ENCODE measurements around the gene ATP9A.
A peak's percentile ranks its signal among the peaks of the same experiment; 100 is the strongest.
"Not testable (repeated sequence)": the region's sequence is repeated elsewhere in the genome, so short reads cannot be mapped to it uniquely, and the experiment has no call there.

Gene ATP9A

DNA sequence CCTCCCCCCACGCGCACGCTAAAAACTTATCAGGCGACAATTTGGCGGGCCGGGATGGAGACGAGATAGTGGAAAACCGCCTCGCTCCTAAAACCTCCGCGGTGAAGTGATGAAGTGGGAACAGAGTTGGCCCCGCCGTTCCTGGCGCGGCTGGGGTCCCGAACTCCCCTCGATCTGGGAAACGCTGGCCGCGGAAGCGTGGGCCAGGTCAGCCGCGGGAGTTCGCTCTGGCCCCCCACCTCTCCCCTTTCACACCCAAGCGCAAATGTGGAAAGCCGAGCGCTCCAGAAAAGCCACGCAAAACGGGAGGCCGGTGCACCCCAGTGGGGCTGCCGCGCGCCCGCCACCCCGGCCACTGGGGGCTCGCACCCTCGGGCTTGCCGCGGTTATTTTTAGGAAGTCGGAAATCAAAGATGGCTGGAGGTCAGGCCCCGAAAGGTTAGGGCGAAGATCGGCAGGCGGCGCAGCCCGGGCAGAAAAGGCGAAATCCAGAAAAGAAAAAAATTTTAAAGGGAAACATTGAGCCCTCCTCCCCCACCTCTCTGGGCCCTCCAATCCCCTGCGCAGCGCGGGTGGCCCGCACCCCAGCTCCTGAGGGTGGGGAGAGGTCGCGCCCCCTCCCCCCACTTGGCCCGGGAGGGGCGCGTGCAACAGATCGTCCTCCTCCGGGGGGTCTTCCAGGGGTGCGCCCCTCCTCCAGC lies 33.1 kb upstream of the ATP9A start:
- Mint-ChIP-seq H3K27me3 (peaks cover 78% of the 10 kb centered on the region), H3K4me1 (peaks cover 15% of the 10 kb centered on the region), H3K4me3 (peak overlapping the region; percentile 82), H3K27ac (no peak overlapping the region), H3K9me3 (no peaks in the 10 kb centered on the region)
- peak; percentile 4 to 11 for DNase-seq
- peak; percentile 43 for ATAC-seq

DNA sequence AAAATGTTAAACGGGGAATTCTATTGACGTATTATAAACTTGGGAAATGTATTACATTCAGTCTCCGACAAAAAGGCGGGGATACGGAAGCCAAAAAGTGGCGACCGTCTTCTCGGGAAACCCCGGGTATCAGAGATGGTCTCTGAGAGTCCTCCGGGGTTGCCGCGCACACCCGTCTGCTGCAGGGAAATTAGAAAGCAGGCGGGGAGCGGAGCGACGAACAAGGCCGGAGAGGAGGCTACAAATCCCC lies 32.6 kb upstream of the ATP9A start:
- DNase-seq (peak; percentile 5 to 13), ATAC-seq (no peak)
- peak overlapping the region; percentile 82 for H3K4me3 Mint-ChIP-seq
- no peaks in the 10 kb centered on the region for H3K9me3 Mint-ChIP-seq
- no peak overlapping the region for H3K27ac Mint-ChIP-seq
- H3K4me1 Mint-ChIP-seq, result peaks cover 15% of the 10 kb centered on the region
- peaks cover 78% of the 10 kb centered on the region for H3K27me3 Mint-ChIP-seq

DNA sequence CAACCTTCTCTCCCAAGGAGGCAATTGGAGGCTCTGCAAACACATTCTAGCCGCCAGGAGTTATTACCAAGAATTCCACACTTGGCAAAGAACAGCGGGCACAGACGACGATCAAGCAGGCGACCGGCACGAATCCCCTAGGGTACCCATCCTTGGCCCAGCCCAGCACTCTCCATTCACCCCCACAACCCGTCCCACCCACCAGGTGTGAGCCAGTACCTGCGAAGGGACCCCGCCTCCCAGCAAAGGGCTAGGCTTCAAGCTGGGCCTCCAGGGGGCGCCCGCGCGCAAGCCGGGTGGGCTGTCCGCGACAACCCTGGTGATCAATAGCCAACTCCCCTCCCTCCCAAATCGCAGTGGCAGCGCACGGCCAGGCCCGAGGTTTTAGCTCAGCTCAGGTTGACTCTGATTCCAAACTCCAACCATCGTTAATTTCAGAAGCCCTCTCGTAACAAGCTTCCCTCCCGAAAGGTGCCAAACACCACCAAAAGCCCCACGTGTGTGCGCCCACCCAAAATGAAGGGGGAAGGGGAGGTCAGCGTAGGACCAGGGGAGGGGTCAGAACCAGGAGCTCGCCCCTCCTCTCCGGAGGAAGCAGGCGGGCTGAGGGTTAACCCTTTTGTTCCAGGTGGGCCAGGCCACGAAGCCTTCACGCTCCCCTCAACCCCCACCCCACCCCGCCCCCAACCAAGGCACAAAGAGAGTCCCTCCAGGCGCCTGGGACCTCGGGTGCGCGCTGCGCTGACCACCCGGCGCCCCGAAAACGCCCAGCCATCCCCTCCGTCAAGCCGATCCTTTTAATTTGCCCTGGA lies 32.1 kb upstream of the ATP9A start:
- peak; percentile 72 to 80 for DNase-seq
- peak; percentile 89 for ATAC-seq
- peaks cover 15% of the 10 kb centered on the region for H3K4me1 Mint-ChIP-seq
- peaks cover 78% of the 10 kb centered on the region for H3K27me3 Mint-ChIP-seq
- no peaks in the 10 kb centered on the region for H3K9me3 Mint-ChIP-seq
- H3K27ac Mint-ChIP-seq, result no peak overlapping the region
- H3K4me3 Mint-ChIP-seq, result peak overlapping the region; percentile 82

DNA sequence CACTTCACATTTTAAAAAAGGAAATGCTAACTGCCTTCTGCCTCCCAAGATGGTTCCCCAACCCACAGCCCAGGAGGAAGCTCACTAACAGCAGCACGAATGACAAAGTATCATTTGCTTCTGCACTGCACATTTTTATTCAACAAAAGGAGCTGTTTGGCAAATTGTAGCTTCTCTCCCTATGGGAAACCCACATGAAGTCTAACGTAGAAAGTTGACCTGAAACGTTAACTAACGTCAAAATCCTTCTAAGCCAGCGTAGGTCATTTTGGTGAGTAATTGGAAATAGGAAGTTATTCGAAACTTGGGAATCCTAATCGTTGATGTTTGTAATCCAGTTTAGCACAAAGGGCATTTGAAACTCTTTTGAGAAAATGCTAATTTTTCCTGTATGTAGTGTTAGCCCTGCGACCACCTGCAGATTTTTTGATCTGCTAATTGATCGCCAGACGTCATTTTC lies 31.2 kb upstream of the ATP9A start:
- H3K9me3 Mint-ChIP-seq, result no peaks in the 10 kb centered on the region
- H3K4me1 Mint-ChIP-seq, result peaks cover 15% of the 10 kb centered on the region
- H3K4me3 Mint-ChIP-seq, result no peak overlapping the region
- peaks cover 72% of the 10 kb centered on the region for H3K27me3 Mint-ChIP-seq
- DNase-seq (no peak), ATAC-seq (no peak)
- no peak overlapping the region for H3K27ac Mint-ChIP-seq

DNA sequence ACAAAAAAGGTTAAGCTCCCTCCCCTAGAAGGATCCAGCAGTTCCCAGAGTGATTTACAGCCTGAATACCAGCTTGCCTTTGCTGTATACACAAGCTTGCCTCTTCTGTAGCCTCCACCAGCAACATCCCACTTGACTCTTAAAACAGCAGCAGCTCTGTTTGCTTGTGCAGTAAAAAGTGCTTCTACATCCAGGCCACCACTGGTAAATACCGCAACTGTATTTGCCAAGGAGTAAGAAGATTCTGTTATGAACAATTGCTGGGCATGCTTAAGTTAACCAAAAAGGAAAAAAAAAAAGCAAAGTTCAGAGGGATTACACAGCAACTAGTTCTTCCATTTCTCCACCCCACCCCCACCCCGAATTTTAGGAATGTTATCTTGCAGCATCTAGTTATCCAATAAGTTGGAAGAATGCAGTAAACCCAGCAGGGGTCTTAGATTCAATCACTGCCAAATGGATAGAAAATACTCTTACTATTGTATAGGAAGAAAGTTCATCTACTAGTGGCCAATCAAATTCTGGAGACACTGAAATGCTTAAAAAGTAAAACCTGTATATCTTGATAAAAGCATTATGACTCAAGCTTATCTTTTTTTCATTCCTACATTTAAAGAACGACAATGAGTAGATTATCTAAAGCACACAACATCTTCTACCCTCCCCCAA lies 29.3 kb upstream of the ATP9A start:
- ATAC-seq (no peak), DNase-seq (no peak)
- Mint-ChIP-seq H3K27ac (no peak overlapping the region), H3K27me3 (peaks cover 62% of the 10 kb centered on the region), H3K9me3 (no peaks in the 10 kb centered on the region), H3K4me3 (no peak overlapping the region), H3K4me1 (peaks cover 15% of the 10 kb centered on the region)

DNA sequence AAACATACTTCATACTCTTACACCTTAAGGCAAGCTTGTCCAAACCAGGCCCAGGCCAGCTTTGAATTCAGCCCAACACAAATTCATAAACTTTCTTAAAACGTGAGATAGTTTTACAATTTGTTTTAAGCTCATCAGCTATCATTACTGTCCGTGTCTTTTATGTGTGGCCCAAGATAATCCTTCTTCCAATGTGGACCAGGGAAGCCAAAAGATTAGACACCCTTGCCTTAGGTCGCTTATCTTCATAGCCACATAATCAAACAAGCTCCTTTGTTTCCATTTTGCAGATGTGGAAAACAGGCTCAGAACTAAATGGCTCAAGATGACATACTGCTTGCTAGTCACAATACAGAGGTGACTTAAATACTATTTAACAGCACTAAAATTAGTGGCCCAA lies 28.1 kb upstream of the ATP9A start:
- no peaks in the 10 kb centered on the region for H3K9me3 Mint-ChIP-seq
- peaks cover 50% of the 10 kb centered on the region for H3K27me3 Mint-ChIP-seq
- DNase-seq (no peak), ATAC-seq (no peak)
- H3K4me3 Mint-ChIP-seq, result no peak overlapping the region
- H3K4me1 Mint-ChIP-seq, result peaks cover 15% of the 10 kb centered on the region
- no peak overlapping the region for H3K27ac Mint-ChIP-seq

DNA sequence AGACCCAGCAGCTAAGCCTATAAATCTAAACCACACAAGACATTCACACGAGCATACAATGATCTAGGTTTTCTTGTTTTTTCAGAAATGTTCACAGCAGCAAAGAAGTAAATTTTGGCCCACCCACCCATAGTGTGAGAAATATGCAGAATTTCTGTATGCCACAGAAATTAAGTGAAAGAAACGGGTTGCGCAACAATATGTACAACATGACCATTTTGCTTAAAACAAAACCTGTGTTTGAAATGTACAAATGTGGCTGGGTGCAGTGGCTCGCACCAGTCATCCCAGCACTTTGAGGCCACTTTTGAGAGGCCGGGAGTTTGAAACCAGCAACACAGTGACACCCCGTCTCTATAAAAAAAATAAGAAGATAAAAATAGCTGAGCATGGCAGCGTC lies 24.8 kb upstream of the ATP9A start:
- ATAC-seq (no peak), DNase-seq (no peak)
- Mint-ChIP-seq H3K4me3 (no peak overlapping the region), H3K9me3 (no peaks in the 10 kb centered on the region), H3K27me3 (peaks cover 16% of the 10 kb centered on the region), H3K27ac (no peak overlapping the region), H3K4me1 (no peaks in the 10 kb centered on the region)

DNA sequence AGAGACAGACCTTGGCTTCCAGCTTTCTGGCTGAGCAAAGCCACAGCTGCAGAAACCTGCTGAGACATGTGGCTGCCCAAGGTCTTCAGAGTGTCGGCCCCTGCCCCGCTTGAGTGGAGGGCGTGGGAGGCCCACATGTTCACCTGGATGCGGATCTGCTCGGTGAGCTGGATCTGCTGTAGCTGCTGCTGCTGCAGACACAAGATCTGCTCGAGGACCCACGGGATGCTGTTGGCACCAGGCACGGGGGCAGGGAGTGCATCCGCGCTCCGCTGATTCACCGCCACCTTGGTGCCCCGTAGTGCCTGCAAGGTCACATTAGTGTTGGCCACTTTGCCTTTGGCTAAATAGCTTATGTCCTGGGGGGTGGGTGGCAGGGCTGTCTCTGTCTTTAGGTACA lies 23.4 kb upstream of the ATP9A start:
- H3K4me1 Mint-ChIP-seq, result no peaks in the 10 kb centered on the region
- ATAC-seq, result no peak
- no peak overlapping the region for H3K4me3 Mint-ChIP-seq
- H3K9me3 Mint-ChIP-seq, result no peaks in the 10 kb centered on the region
- no peak overlapping the region for H3K27ac Mint-ChIP-seq
- peaks cover 11% of the 10 kb centered on the region for H3K27me3 Mint-ChIP-seq
- DNase-seq, result no peak

DNA sequence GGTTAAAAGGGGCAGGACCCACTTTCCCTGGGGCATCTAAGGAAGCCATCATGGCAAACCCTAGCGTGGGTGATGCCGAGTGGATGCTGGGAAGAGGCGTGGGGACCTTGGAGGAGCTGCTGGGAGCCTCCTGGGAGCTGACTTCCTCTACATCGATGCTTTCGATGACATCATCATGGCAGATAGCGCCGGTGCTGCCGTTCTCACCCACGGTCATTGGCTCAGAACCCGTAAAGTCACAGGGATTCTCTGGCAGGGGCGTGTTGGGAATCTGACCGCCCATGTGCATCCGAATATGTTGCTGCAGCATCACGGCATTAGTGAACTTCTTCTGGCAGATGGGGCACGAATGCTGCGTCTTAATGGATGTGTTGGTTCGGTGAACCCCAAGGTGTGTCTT lies 22.1 kb upstream of the ATP9A start:
- ATAC-seq, result no peak
- H3K27me3 Mint-ChIP-seq, result no peaks in the 10 kb centered on the region
- no peaks in the 10 kb centered on the region for H3K4me1 Mint-ChIP-seq
- no peak for DNase-seq
- H3K9me3 Mint-ChIP-seq, result no peaks in the 10 kb centered on the region
- H3K27ac Mint-ChIP-seq, result no peak overlapping the region
- H3K4me3 Mint-ChIP-seq, result no peak overlapping the region

DNA sequence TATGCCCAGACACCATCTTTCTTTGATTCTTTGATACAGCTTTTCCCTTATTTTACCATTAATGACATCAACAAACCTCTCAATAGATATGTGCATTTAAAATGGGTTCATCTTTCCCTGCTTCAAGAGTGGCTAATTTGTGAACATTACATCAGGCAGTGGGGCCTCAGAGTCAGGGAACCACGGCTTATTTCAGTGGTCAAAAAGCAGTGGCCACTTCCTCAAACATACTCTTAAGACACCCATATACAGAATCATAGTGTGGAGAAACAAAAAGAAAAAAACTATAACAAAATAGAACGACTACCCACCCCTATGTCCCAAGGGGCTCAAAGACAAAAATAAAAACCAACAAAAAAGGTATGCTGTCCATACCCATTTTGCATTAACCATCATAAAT lies 21.2 kb upstream of the ATP9A start:
- no peak overlapping the region for H3K27ac Mint-ChIP-seq

DNA sequence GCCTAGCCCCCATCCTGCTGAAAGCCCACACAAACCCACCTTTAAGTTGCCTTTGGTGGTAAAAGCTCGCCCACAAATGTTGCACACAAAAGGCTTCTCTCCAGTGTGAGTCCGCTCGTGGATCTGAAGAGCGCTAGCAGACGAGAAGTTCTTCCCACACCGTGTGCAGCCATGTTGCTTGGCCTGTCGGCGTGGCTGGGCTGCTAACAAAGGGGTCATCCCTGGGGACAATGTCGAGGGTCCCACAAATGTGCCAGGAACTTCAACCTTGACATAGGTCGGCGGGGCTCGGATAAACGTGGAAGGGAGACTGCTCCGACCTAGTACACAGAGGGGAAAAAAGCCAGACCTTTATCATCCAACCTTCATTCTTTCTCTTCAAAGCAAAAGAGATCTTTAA lies 20.6 kb upstream of the ATP9A start:
- H3K4me3 Mint-ChIP-seq, result no peak overlapping the region
- no peaks in the 10 kb centered on the region for H3K4me1 Mint-ChIP-seq
- DNase-seq (no peak), ATAC-seq (no peak)
- H3K27me3 Mint-ChIP-seq, result no peaks in the 10 kb centered on the region
- H3K9me3 Mint-ChIP-seq, result no peaks in the 10 kb centered on the region
- no peak overlapping the region for H3K27ac Mint-ChIP-seq

More for the DNA sequence above, 21.2 kb upstream of the ATP9A start:
- Mint-ChIP-seq H3K27me3 (no peaks in the 10 kb centered on the region), H3K9me3 (no peaks in the 10 kb centered on the region), H3K4me3 (no peak overlapping the region), H3K4me1 (no peaks in the 10 kb centered on the region)
- no peak for ATAC-seq
- no peak for DNase-seq

DNA sequence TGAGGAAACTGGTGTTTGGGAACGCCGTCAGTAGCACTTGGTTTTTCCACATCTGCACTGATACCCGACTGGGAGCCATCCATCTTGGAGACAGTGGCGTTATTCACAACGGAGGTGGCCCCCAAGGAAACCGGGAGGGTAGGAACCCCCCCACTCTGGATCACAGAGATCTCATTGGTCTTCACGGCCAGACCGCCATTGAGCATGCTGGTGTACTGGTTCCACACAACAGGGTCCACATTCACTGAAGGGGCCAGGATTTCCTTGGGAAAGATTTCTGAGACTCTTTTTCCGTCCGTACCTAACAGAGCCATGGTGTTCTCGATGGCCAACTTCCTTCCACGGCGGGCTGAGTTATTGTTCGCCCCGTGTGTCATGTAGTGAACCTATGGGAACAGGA lies 16.1 kb upstream of the ATP9A start:
- H3K27ac Mint-ChIP-seq, result no peak overlapping the region
- ATAC-seq (no peak), DNase-seq (no peak)
- H3K27me3 Mint-ChIP-seq, result no peaks in the 10 kb centered on the region
- H3K4me3 Mint-ChIP-seq, result no peak overlapping the region
- no peaks in the 10 kb centered on the region for H3K4me1 Mint-ChIP-seq
- H3K9me3 Mint-ChIP-seq, result no peaks in the 10 kb centered on the region

DNA sequence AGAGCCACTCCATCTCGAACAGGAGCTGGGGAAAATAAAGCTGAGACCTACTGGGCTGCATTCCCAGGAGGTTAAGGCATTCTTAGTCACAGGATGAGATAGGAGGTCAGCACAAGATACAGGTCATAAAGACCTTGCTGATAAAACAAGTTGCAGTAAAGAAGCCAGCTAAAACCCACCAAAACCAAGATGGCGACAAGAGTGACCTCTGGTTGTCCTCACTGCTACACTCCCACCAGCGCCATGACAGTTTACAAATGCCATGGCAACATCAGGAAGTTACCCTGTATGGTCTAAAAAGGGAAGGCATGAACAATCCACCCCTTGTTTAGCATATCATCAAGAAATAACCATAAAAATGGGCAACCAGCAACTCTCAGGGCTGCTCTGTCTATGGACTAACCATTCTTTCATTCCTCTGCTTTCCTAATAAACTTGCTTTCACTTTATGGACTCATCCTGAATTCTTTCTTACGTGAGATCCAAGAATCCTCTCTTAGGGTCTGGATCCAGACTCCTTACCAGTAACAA lies 10.1 kb upstream of the ATP9A start:
- peaks cover 6 to 11% of the 10 kb centered on the region in 2 donors for H3K9me3 Mint-ChIP-seq
- DNase-seq, H3K27ac Mint-ChIP-seq, H3K4me1 Mint-ChIP-seq, H3K27me3 Mint-ChIP-seq, H3K4me3 Mint-ChIP-seq, ATAC-seq: not testable (repeated sequence)

DNA sequence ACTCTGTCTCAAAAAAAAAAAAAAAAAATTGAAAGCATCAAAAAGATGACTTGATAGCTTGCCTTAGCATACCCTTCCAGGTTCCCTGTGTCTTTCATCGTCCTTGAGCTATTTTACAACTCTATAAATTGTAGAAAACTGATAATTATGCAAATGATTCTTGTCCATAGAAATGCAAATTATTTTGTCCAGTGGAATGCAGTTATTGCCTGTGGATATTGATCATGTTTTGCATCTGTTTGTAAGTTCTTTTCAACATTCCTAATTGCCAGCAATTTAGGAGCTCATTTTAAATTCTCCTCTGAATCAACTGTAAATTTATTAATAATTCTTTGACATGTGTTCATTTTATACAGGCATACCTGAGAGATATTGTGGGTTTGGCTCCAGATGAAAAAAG lies 7.1 kb upstream of the ATP9A start:
- no peak for ATAC-seq
- no peak for DNase-seq
- Mint-ChIP-seq H3K4me1 (no peaks in the 10 kb centered on the region), H3K4me3 (no peak overlapping the region), H3K9me3 (peaks cover 6 to 11% of the 10 kb centered on the region in 2 donors), H3K27me3 (peaks cover 12% of the 10 kb centered on the region), H3K27ac (peak overlapping the region in 1 of 2 donors; percentile 27)

DNA sequence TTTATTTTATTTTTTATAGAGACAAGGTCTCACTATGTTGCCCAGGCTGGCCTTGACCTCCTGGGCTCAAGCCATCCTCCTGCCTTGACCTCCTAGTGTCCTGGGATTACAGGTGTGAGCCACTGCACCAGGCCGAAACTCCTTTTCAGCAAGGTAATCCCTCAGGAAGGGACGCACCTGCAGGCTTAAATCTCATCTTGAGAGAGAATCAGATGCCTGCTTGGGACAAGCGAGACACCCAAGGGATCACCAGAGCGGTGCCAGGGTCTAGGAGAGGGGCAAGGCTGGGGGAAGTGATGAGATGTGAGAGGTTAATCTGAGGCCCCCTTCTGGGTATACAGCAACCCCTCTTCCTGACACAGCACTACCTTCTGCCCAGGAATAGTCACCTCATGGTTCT lies 4.0 kb upstream of the ATP9A start:
- H3K4me3 Mint-ChIP-seq, result no peak overlapping the region

More for the DNA sequence above, 4.0 kb upstream of the ATP9A start:
- DNase-seq, result no peak
- Mint-ChIP-seq H3K9me3 (no peaks in the 10 kb centered on the region), H3K27ac (no peak overlapping the region), H3K4me1 (peaks cover 14% of the 10 kb centered on the region), H3K27me3 (peaks cover 37% of the 10 kb centered on the region)
- no peak for ATAC-seq
